Prostate gland (tissue), 2 donors: ENCODE data around the gene TAOK1. TPM values are rescaled to one million over a fixed set of nuclear protein-coding genes. Genes with fewer than 3 reads are reported as not detected.

Experiments used
- DNase-seq: peaks from one replicate; pipeline ENCODE4 v3.0.0-alpha.2; 2019; ENCODE audit warnings: low spot score
- H3K27ac ChIP-seq, 2 donors: fragments of 200-600 bp; sonication (generic); 2 replicates each; pipeline ENCODE4 v1.5.1; 2017 to 2019
- H3K27me3 ChIP-seq: fragments of 200-600 bp; sonication (generic); replicated peaks from 2 replicates; pipeline ENCODE4 v1.5.1; 2019; ENCODE audit not compliant: insufficient read depth
- H3K36me3 ChIP-seq, 2 donors: fragments of 200-600 bp; sonication (generic); 1 replicate in 1 of 2; 2 replicates in 1 of 2; pipeline versions ENCODE4 v1.5.1 to v1.8.1; 2017 to 2019
- H3K4me1 ChIP-seq: fragments of 200-600 bp; sonication (generic); replicated peaks from 2 replicates; pipeline ENCODE4 v1.5.1; 2019
- H3K4me3 ChIP-seq, 2 donors: fragments of 200-600 bp; sonication (generic); 2 replicates each; pipeline ENCODE4 v1.5.1; 2017 to 2019
- H3K9me3 ChIP-seq: fragments of 200-600 bp; sonication (generic); 2 replicates; pipeline ENCODE4 v1.5.1; 2017
- POLR2A ChIP-seq: fragments of 450-650 bp; IDR thresholded peaks from one replicate; pipeline ENCODE4 v1.6.1; 2016; ENCODE audit warnings: antibody characterized with exemption, mild to moderate bottlenecking
- POLR2AphosphoS5 ChIP-seq: sonication (generic); formaldehyde crosslinking; IDR thresholded peaks from one replicate; pipeline ENCODE4 v1.6.1; 2017; ENCODE audit warnings: antibody characterized with exemption
- WGBS: methylation state at CpG from one replicate; pipeline ENCODE4 v1.1.5; 2018; 5-methylcytosine and 5-hydroxymethylcytosine counted together
- intact Hi-C: fragments of 100-400 bp; cut with DNase I; formaldehyde crosslinking; loops from one replicate; pipeline ENCODE4 v1.14.2; 2022
- total RNA-seq, 2 donors: library from RNA; depleted of rRNA; stranded (reverse); fragments of >200 nt; gene quantifications; one replicate each; pipeline ENCODE4 v1.1.0, GENCODE V29; 2016
- TF ChIP-seq, protein P1 (sequence below), 4 experiments: fragments of 200-600 bp in 2 of 4; fragments of 450-650 bp in 2 of 4; sonication (generic) in 2 of 4; IDR thresholded peaks; 1 replicate in 3 of 4; 2 replicates in 1 of 4; pipeline ENCODE4 v1.5.1; 2016 to 2019; ENCODE audit warnings: antibody characterized with exemption in 4 of 4, mild to moderate bottlenecking in 2 of 4, moderate library complexity in 2 of 4

TAOK1 gene
- total RNA-seq, 2 donors from 2014 or later, result 27.4 to 80.5 TPM

DNA sequence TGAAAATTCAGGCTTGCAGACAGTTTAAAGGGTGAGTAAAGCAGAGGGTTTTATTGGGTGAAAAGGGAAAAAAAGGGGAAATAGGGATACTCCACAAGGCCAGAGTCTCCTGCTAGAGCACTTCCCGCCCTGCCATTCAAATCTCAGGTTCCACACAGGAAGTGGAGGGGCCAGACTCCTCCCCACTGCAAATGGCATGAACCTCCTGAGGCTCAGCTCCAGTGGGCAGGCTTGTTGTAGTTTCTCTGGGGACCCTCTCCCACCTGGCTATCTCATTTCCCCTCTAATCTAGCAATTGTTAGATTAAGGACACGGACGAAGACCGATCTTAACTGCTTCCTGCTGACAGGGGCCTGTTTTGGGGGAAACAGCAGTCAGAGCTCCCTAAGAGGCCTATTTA lies 43.4 kb downstream of the TAOK1 start:
- no peak for DNase-seq

DNA sequence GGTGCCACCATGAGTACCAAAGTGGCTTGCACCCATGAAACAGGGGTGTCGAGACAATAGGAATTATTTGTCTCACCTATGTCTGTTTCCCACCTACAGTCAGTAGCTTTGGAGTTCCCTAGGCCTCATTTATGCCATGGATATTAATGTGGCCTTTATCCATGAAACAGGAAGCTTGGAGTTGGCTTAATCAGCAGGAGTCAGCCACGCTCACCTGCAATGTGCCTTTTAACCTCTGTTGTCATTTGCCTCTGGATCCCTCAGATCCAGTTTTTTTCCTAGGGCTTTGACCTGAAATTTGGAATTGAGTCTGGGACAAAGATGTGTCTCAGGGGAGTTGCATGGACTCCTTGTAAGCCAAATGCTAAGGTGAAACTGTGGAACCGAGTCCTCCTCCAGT lies 44.4 kb downstream of the TAOK1 start:
- Histone ChIP-seq H3K4me3 (no peak overlapping the region), H3K27ac (no peak overlapping the region), H3K9me3 (no peaks in the 10 kb centered on the region), H3K27me3 (no peaks in the 10 kb centered on the region), H3K36me3 (no peaks in the 10 kb centered on the region), H3K4me1 (no peaks in the 10 kb centered on the region)
- 97% methylated on average over 3 of the region's 3 CpGs for WGBS
- TF ChIP-seq, protein P1, sequence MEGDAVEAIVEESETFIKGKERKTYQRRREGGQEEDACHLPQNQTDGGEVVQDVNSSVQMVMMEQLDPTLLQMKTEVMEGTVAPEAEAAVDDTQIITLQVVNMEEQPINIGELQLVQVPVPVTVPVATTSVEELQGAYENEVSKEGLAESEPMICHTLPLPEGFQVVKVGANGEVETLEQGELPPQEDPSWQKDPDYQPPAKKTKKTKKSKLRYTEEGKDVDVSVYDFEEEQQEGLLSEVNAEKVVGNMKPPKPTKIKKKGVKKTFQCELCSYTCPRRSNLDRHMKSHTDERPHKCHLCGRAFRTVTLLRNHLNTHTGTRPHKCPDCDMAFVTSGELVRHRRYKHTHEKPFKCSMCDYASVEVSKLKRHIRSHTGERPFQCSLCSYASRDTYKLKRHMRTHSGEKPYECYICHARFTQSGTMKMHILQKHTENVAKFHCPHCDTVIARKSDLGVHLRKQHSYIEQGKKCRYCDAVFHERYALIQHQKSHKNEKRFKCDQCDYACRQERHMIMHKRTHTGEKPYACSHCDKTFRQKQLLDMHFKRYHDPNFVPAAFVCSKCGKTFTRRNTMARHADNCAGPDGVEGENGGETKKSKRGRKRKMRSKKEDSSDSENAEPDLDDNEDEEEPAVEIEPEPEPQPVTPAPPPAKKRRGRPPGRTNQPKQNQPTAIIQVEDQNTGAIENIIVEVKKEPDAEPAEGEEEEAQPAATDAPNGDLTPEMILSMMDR (IDR thresholded peaks at IDR 0.05), result no peak
- TF ChIP-seq POLR2AphosphoS5, result no peak
- no peak for TF ChIP-seq POLR2A
- DNase-seq, result no peak
- intact Hi-C loops, result no loop called here

More for the DNA sequence above, 43.4 kb downstream of the TAOK1 start:
- Histone ChIP-seq H3K27me3 (no peaks in the 10 kb centered on the region), H3K9me3 (no peaks in the 10 kb centered on the region), H3K4me3 (no peak overlapping the region), H3K36me3 (no peaks in the 10 kb centered on the region), H3K27ac (no peak overlapping the region), H3K4me1 (no peaks in the 10 kb centered on the region)
- TF ChIP-seq, protein P1 (IDR thresholded peaks at IDR 0.05), result no peak
- intact Hi-C loops, result no loop called here
- WGBS, result 89% methylated on average over 4 of the region's 4 CpGs

DNA sequence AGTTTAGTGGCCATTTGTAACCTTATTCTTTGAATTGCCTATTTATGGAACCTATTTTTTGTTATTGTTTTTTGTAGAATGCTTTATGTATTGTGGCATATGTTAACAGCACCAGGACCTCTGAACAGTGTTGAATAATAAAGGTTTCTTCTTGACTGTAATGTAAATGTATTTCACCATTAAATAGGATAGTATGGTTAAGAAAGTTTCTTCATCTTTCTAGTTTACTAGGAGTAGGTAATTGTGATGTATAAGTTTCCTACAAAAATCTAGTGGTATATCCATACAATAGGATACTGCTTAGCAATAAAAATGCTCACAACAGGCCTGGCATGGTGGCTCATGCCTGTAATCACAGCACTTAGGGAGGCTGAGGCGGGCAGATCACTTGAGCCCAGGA lies 52.3 kb downstream of the TAOK1 start:
- Histone ChIP-seq H3K36me3 (no peaks in the 10 kb centered on the region), H3K9me3 (no peaks in the 10 kb centered on the region), H3K4me1 (no peaks in the 10 kb centered on the region), H3K27ac (no peak overlapping the region), H3K27me3 (no peaks in the 10 kb centered on the region), H3K4me3 (no peak overlapping the region)
- no peak for DNase-seq
- 100% methylated on average over 1 of the region's 1 CpG for WGBS
- intact Hi-C loops, result no loop called here
- TF ChIP-seq POLR2AphosphoS5 (no peak), POLR2A (no peak)
- TF ChIP-seq, protein P1 (IDR thresholded peaks at IDR 0.05), result no peak

DNA sequence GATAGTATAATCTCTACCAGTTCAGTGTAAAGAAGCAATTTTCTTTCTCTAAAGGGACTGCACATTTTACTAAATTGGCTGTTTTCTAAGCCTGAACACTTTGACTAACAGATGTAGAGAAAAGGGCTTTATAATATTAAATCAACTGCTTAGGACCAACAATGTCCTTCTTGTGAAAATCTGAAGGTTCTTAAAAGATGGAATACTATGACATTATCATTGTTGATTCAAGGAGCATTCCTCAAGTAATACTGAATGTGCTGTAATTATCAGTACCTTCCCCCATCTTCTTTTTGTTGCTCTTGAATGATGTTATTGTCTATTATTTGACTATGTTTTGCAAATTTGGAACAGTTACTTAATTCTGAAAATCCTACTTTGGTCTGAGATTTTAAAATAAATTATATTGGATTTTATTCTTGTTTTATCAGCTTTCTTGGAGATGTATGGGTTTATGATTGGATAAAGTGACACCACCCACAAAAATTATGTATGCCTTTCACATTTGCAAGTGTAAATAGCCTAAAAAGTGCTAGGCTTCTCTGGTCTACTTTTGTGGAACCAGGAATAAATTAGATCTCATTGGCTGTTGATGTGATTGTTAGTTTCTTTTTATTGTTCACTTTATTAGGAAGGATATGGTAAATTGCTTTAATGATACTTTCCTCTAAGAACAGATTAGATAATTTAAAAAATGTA lies 53.0 kb downstream of the TAOK1 start:
- no peaks in the 10 kb centered on the region for H3K27me3 ChIP-seq
- H3K27ac ChIP-seq, result no peak overlapping the region
- H3K36me3 ChIP-seq, result no peaks in the 10 kb centered on the region
- TF ChIP-seq, protein P1 (IDR thresholded peaks at IDR 0.05), result no peak
- H3K9me3 ChIP-seq, result no peaks in the 10 kb centered on the region
- DNase-seq, result no peak
- intact Hi-C loops, result no loop called here
- H3K4me1 ChIP-seq, result no peaks in the 10 kb centered on the region
- no peak overlapping the region for H3K4me3 ChIP-seq

DNA sequence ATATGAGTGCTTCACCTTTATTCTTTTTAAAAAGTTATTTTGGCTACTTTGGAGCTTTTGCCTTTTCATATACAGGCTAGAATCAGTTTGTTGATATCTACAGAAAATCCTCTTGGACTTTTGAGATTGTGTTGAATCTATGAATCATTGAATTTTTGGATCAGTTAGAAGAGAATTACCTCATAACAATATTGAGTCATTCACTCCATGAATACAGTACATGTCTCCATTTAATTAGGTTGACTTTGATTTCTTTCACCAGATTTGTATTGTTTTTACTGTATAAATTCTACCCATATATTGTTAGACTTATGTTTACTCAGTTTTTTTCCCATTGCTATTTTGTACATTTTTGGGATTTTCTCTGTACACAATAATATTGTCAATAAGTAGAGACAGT lies 54.4 kb downstream of the TAOK1 start:
- Histone ChIP-seq H3K4me3 (no peak overlapping the region), H3K9me3 (no peaks in the 10 kb centered on the region), H3K4me1 (no peaks in the 10 kb centered on the region), H3K27ac (no peak overlapping the region), H3K36me3 (no peaks in the 10 kb centered on the region), H3K27me3 (no peaks in the 10 kb centered on the region)
- DNase-seq, result no peak
- intact Hi-C loops, result no loop called here
- TF ChIP-seq, protein P1 (IDR thresholded peaks at IDR 0.05), result no peak
- TF ChIP-seq POLR2AphosphoS5 (no peak), POLR2A (no peak)
